Dedifferentiated amniotic fluid mesenchymal stem cell (primary cell): ENCODE results near the gene PYGO2.

Experiments used
- DNase-seq: peaks from one replicate; pipeline ENCODE4 v3.0.0-alpha.2; 2016; ENCODE audit errors: extremely low spot score

Gene PYGO2

DNA sequence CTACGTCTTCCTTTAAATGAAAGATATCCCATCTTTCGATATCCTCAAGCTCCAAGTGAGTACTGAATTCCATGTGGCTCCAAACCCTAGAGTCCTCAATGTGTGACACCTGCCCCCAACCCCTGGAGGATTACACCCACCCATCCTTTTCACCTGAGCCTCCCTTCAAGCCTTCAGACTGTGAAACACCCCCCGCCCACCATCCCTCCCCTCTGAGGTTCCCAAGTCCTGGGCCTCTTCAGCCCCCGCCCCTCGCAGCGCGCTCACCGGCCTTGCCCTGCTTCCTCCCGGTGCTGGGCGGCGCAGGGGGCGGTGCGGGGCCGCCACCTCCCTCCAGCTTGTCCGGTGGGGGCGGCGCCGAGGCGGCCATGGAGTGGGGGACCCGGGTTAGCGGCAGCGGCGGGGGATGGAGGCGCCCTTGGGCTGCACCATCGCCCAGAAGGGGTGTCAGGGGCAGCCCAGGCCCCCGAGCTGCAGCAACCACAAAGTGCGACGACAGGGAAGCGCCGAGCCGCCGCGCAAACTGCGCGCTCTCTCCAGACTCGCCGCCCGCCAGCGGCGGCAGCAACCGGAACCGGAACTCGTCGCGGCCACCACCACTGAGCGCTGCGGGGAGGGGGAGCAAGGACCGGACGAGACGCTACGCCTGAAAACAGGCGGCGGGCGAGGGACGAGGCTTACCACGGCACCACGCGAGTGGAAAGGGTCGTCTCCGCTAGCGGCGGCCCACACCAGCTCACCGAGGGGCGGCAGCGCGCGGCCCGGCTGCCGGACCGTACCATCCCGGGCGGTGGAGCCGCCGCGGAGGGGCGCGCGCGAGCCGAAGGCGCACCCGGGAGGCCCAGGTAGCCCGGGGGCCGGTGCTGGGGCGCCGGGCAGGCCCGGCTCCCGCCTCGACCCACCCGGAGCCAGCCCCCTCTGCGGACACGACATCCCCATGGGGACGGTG lies at the start of gene PYGO2:
PYGO2 (minus strand) TSS at position 576 of the 949 bp plus-strand sequence; CDS start at position 370, 206 bp downstream.
- DNase-seq, result peak; percentile 55

DNA sequence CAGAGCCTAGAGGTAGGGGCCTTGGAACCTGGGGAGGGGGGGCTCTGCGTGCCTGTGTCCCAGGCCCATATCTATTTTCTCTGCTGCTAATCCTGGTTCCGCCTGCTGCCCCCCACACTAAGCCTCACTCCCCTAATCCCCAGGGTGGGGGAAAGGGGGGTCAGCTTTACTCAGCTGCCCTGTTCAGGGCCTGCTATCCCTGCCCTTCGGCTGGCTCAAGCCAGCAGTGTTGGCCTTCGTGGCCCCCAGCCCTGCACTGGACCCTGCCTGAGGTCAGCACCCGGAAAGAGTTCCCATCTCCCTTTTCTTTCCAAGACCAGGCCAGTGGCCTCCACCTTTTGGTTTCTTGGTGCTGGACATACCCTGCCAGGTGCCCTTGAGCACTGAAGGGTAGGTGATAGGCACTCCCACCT lies 49.4 kb upstream of the PYGO2 start:
- no peak for DNase-seq

DNA sequence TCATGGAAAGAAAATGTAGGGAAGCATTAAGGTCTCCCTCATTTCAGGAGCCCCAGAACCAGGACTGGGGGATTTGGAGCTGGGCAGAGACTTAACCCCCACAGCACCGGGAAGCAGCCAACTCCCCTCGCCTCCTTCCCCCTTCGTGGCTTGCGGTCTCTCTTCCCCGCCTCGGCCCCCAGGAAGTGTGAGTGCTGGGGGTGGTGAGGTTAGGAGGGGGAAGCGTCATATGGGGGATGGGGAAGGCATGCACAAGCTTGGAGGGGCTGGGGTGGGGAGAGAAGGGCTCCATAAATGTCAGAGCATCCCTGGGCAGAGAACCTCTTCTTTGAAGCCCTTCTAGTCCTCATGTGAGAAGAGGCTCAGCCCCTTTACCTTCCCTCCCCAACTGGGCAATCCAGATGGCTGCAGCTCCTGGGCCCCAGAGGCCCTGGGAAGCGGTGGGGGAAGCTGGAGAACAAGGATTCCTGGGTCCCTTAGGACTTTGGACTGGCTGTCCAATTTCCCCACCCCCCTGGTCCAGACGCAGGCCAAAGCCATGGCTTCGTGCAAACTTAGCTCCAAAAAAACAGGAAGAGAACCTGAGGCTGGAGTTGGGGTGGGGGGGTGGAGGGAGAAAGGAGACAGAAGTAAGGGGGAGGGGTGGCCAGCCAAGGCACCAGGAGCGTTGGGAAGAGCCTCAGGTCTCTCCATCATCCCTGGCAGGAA lies 48.8 kb upstream of the PYGO2 start:
- DNase-seq, result no peak

- DNase-seq, result no peak
Measured at GRCh38 chr1:155009742-155010141, 48.2 kb upstream of the PYGO2 start.

- no peak for DNase-seq
Measured at GRCh38 chr1:155009221-155009711, 47.7 kb upstream of the PYGO2 start.

GRCh38 chr1:155008015-155008941 lies 46.7 kb upstream of the PYGO2 start:
- DNase-seq, result no peak

GRCh38 chr1:155007251-155007828 lies 45.8 kb upstream of the PYGO2 start:
- no peak for DNase-seq

GRCh38 chr1:155006601-155007101 lies 45.1 kb upstream of the PYGO2 start:
- DNase-seq, result no peak

GRCh38 chr1:155005076-155006011 lies 43.8 kb upstream of the PYGO2 start:
- no peak for DNase-seq

DNA sequence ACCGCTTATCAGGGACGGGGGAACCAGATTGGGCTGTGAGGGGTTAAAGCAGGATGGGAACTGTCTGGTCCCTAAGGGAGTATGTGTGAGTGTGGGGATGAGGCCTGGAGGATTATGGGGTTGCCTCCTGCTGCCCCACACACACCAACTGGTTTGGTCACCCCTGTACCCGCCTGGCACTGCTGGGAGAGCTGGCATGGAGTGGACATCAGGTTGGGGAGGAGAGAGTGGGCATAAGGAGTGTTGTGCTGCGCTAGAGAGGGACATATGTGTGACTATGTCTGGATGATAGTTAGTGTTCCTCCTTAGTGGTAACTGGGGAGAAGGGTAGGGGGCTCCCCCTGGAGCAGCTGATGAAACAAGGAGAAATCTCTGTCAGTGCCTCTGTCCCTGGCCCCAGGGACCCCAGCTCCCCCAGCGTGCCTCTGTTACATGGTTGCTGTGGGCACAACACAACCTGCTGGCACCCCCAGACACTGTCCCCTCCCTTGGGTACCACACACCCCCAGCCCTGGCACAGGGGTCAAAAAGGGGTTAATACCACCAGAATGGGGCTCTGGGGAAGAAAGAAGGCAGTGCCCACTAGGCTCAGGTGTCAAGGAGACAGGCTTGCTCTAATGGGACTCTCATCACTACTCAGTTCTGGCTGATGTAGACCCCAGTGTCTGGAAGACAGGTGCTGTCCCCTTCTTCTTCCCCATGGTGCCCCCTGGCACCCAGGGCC lies 42.9 kb upstream of the PYGO2 start:
- no peak for DNase-seq

- DNase-seq, result no peak
Measured at GRCh38 chr1:155003766-155004351, 42.3 kb upstream of the PYGO2 start.

DNA sequence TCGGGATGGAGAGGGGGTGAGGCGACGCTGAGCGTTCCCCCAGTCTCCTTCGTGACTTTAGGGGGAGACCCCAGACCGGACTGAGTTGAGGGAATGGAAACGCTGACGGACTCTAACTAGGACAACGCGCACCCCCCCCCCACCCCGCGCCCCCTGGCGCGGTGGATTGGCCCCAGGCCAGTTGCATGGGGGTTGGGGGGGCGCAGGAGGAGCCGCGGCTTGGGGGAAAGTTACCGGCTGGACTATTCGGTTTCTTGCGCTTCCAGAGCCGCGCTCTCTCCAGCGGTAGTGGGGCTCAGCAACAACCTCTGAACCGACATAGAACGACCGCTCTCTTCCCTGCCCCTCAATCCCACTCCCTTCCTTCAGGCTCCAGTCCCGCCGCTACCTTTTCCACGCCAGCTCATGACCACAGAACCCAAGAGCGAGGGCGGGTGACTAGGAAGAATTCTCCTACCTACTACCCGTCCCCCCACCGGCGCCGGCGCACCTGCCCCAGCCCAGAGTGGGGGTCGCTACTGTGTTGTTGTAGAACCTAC lies 41.7 kb upstream of the PYGO2 start:
- DNase-seq, result no peak

DNA sequence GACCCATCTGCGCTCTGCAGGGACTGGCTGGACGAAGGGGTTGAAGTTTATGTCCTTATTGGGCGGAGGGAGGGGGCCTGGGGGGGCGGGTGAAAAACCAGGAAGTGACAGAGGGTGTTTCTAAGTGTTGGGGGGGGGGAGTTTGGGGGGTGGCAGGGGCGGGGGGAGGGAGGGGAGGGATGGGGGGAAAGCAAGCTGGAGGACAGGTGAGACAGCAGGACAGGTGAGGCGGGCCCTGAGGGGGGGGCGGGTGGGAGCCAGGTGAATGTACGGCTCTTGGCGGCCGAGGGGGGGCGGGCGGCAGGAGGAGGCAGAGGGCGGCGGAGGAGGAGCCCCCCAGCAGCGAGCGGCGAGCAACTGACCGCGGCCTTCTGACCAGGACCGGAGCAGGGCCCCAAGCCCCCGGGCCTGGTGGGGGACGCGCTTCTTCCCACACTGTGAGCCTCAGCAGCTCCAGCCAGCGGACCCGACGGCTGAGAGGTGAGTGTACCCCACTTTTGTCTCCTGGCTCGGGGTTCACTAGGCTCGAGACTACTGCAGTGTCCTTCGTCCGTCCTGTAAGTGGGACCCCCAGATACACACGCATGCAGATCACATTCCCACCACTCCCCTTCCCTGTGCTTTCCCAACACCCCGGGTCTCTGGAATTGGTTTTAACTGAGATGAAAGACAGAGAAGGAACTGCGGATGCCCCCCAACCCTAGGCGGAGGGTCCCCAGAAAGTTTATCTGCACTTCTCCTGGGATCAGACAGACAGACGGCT lies 41.1 kb upstream of the PYGO2 start, which contains the start of gene ZBTB7B:
ZBTB7B (plus strand) TSS at position 339 of the 763 bp plus-strand sequence. CDS start 11,859 bp downstream, outside the sequence.
- DNase-seq, result no peak

DNA sequence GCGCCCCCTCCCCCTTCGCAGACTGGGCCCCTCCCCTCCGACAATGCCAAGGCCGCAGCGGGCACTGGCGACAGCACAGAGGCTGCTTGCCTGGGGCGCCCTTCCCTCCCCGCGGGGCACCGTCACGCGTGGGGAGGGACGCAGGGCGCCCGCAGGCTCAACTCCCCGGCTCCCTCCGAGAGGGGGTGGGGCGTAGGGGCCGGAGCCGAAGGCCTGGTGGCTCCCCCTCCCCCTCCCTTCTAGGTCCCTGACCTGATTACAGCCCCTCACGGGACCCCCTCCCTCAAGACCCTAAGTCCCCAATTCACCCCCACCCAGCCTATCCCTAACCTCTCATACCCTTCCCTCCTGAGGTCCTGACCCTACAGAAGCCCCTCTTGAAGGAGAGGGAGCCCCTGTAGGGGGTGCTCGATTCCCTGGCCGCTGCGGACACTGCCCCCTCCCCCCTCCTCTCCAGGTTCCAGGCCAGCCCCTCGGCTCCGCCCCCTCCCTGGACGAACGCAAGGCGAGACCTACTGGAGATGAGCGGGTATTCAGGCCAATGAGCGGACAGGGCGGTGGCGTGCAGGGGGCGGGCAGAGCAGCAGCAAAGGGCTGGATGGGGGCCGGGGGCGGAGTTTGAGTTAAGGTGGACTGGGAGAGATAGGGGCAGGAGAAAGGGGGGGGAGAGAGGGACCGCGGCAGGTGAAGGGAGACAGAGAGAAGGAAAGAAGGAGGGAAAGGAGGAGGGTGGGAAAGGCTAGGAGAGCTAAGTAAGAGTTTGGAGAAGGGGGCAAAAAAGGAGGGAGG lies 40.3 kb upstream of the PYGO2 start:
- peak; percentile 99 for DNase-seq

DNA sequence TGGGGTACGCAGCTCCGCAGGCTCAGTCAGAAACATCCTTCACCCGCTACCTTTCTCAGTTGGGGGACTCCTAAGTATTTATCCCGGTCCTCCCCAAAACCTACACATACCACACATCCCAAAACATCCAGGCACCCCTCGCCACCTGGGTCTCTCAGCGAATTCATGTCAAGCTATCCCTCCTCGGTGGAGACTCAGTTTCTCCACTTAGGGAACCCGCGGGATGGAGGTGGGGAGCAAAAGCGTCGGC lies 39.8 kb upstream of the PYGO2 start:
- DNase-seq, result no peak

DNA sequence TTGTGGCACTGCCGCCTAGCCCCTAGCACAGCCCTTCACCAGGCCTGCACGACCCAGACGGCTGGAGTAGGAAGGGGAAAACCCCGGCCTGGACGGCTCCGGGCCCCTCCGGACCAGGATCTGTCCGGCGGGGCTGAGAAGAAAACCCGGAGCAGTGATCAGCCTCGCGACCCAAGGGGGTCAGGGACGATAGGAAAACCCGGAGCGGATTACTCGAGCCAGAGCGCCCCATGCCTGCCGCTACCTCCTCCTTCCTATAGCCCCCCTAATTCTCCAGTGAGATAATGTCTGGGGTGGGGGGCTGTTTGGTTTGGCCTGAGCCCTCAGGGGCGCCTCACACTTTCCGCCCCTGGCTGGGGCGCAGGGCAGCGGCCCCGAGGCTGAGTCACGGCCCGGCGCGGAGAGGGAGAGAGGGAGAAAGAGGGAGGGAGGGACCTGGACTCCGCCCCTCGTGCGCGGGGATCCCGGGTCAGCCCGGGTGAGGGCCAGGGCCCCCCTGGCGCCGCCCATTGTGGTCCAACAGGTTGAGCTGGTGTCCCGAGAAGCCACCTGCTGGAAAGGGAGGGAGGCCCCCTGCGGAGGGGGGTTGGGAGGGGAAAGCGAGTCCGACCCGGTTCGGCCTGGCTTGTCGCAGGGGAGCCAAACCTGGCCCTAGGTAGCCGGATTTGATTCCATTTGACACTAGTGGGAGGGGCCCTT lies 39.3 kb upstream of the PYGO2 start:
- DNase-seq, result peak; percentile 70

GRCh38 chr1:155000411-155000725 lies 38.8 kb upstream of the PYGO2 start:
- DNase-seq, result no peak
